B cell (primary cell): Measurements from ENCODE around the gene CAMKK2. TPM values are rescaled to one million over a fixed set of nuclear protein-coding genes. Genes with fewer than 3 reads are reported as not detected.

Source experiments
- ATAC-seq: fragments of 200-7000 bp; cut with Tn5 transposase; one replicate; pipeline ENCODE4 v1.10.0; 2021; ENCODE audit warnings: low read depth, mild to moderate bottlenecking, moderate number of reproducible peaks, moderate library complexity
- CTCF ChIA-PET: fragments of 350-600 bp; sonication (Branson Sonifier 250); formaldehyde crosslinking; loops from one replicate; lab custom pipeline; 2021; ENCODE audit warnings: antibody characterized with exemption, inconsistent platforms; lab: Charles Lee
- POLR2A ChIA-PET: fragments of 350-600 bp; sonication (Branson Sonifier 250); formaldehyde crosslinking; loops from one replicate; lab custom pipeline; 2021; ENCODE audit warnings: antibody characterized with exemption; lab: Charles Lee
- DNase-seq: peaks from one replicate; pipeline ENCODE4 v3.0.0; 2013
- H2AFZ ChIP-seq: 2 replicates; pipeline ENCODE4 v1.6.1; 2012; ENCODE audit warnings: mild to moderate bottlenecking, low read depth, low read length; ENCODE audit not compliant: insufficient read depth, poor library complexity, severe bottlenecking
- H3K27ac ChIP-seq, 2 donors: 1 replicate in 1 of 2; 2 replicates in 1 of 2; pipeline ENCODE4 v1.5.1; 2012 to 2013; ENCODE audit warnings: low read length in 2 of 2, mild to moderate bottlenecking in 2 of 2, moderate library complexity in 1 of 2
- H3K27me3 ChIP-seq, 4 experiments: fragments of 200-600 bp in 1 of 4; sonication (generic) in 1 of 4; replicated peaks in 1 of 4; 1 replicate in 2 of 4; 2 replicates in 2 of 4; pipeline versions ENCODE4 v1.6.1 to v1.7.0; 2013 to 2016; ENCODE audit warnings: low read length in 3 of 4, mild to moderate bottlenecking in 2 of 4, mixed read lengths in 1 of 4, moderate library complexity in 1 of 4; ENCODE audit not compliant: insufficient read depth in 4 of 4, control insufficient read depth in 3 of 4; ENCODE audit errors: control extremely low read depth in 1 of 4
- H3K36me3 ChIP-seq, 2 experiments: replicated peaks in 1 of 2; 1 replicate in 1 of 2; 2 replicates in 1 of 2; pipeline versions ENCODE4 v1.6.1 to v1.7.1; 2013; ENCODE audit warnings: low read length in 1 of 2; ENCODE audit not compliant: insufficient read depth in 2 of 2, control insufficient read depth in 1 of 2; ENCODE audit errors: control extremely low read depth in 1 of 2, extremely low read depth in 1 of 2
- H3K4me1 ChIP-seq, 2 donors: fragments of 200-600 bp in 1 of 2; sonication (generic) in 1 of 2; 1 replicate in 1 of 2; 2 replicates in 1 of 2; pipeline versions ENCODE4 v1.5.1 to v1.6.1; 2013 to 2017; ENCODE audit warnings: low read length in 2 of 2; ENCODE audit not compliant: control insufficient read depth in 2 of 2, insufficient read depth in 2 of 2
- H3K4me2 ChIP-seq: replicated peaks from 2 replicates; pipeline ENCODE3; 2012; ENCODE audit warnings: mild to moderate bottlenecking, low read depth, low read length; ENCODE audit not compliant: poor library complexity, severe bottlenecking
- H3K4me3 ChIP-seq, 5 experiments: fragments of 200-600 bp in 1 of 5; sonication (generic) in 1 of 5; 1 replicate in 3 of 5; 2 replicates in 2 of 5; pipeline versions ENCODE4 v1.5.1 to v1.7.0; 2011 to 2016; ENCODE audit warnings: low read length in 4 of 5, mild to moderate bottlenecking in 4 of 5, low read depth in 2 of 5, control low read depth in 1 of 5, moderate library complexity in 1 of 5; ENCODE audit not compliant: insufficient read depth in 1 of 5; ENCODE audit errors: control extremely low read depth in 1 of 5, extremely low read depth in 1 of 5
- H3K79me2 ChIP-seq: fragments of 200-600 bp; sonication (generic); one replicate; pipeline ENCODE4 v1.6.0; 2016; ENCODE audit warnings: low read length; ENCODE audit not compliant: control insufficient read depth, insufficient read depth
- H3K9ac ChIP-seq: fragments of 200-600 bp; sonication (generic); 2 replicates; pipeline ENCODE4 v1.6.1; 2017; ENCODE audit warnings: mild to moderate bottlenecking, low read length, moderate library complexity
- H3K9me3 ChIP-seq, 3 donors: one replicate each; pipeline versions ENCODE4 v1.6.1 to v1.7.1; 2013; ENCODE audit warnings: low read length in 2 of 3; ENCODE audit not compliant: control insufficient read depth in 2 of 3, insufficient read depth in 1 of 3; ENCODE audit errors: control extremely low read depth in 1 of 3
- H4K20me1 ChIP-seq: 2 replicates; pipeline ENCODE4 v1.6.0; 2012; ENCODE audit warnings: mild to moderate bottlenecking, low read length; ENCODE audit not compliant: insufficient read depth, control insufficient read depth, poor library complexity, severe bottlenecking
- H3K27ac Mint-ChIP-seq: one replicate; pipeline ENCODE4 v1.8.0; 2021; ENCODE audit warnings: mixed read lengths
- H3K27me3 Mint-ChIP-seq: one replicate; pipeline ENCODE4 v1.8.0; 2021; ENCODE audit warnings: mixed read lengths
- H3K4me1 Mint-ChIP-seq: one replicate; pipeline ENCODE4 v1.8.0; 2021; ENCODE audit warnings: mixed read lengths
- H3K4me3 Mint-ChIP-seq: one replicate; pipeline ENCODE4 v1.8.0; 2021; ENCODE audit warnings: mixed read lengths
- H3K9me3 Mint-ChIP-seq: one replicate; pipeline ENCODE4 v1.8.0; 2022; ENCODE audit warnings: mixed read lengths; ENCODE audit not compliant: insufficient read depth
- EZH2 ChIP-seq: IDR thresholded peaks from 2 replicates; pipeline ENCODE4 v1.6.1; 2012; ENCODE audit warnings: borderline replicate concordance, low read depth, mild to moderate bottlenecking, moderate library complexity, low read length; ENCODE audit not compliant: insufficient read depth, poor library complexity, severe bottlenecking
- WGBS: methylation state at CpG from one replicate; pipeline ENCODE4 v1.1.5; 2013; ENCODE audit warnings: missing lambda C conversion rate; ENCODE audit not compliant: insufficient coverage; 5-methylcytosine and 5-hydroxymethylcytosine counted together
- intact Hi-C: fragments of 100-400 bp; cut with micrococcal nuclease; formaldehyde crosslinking; loops from one replicate; pipeline ENCODE4 v1.10.0; 2022
- polyA plus RNA-seq: library from polyadenylated mRNA; depleted of rRNA; stranded (reverse); fragments of >200 nt; gene quantifications from 2 replicates; pipeline ENCODE4 v1.2.3, GENCODE V29; 2012
- total RNA-seq, 2 donors: library from RNA; stranded (reverse); fragments of 120-200 nt in 1 of 2; gene quantifications; 1 replicate in 1 of 2; 2 replicates in 1 of 2; pipeline versions ENCODE4 v1.2.3 to v1.2.4, GENCODE V29; 2013 to 2022
- TF ChIP-seq, protein P1 (sequence below): fragments of 200-600 bp; IDR thresholded peaks from one replicate; pipeline ENCODE4 v1.8.0; 2022; ENCODE audit warnings: antibody characterized with exemption, mild to moderate bottlenecking

CAMKK2 gene
- total and polyA plus RNA-seq, 2 donors (not counting 1 experiment from before 2014, with no cell fraction given): 9.7 to 17.1 TPM

DNA sequence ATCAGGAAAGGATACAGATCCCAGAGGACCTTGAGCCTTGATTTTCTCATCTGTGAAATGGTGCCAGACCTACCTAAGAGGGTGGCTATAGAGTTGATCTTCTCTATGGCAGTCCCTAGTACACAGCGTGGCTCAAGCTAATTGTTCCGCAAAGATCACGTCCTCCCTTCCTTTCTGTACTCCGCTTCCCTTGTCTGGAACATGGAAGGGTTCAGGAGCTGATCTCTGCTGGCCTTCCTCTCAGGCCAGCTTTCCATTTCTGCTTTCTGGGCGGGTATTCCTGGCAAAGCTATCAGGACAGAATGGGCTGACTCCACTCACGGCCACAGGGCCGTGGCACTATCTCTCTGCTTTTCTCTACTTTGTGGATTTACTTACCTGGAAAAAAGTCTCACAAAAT lies 6.5 kb downstream of the CAMKK2 start:
- H3K9ac ChIP-seq: no peak overlapping the region
- H4K20me1 ChIP-seq: no peaks in the 10 kb centered on the region
- no peak overlapping the region for H3K4me3 ChIP-seq
- WGBS: 99% methylated on average over 6 of the region's 7 CpGs
- H3K9me3 ChIP-seq: no peaks in the 10 kb centered on the region
- H3K27ac ChIP-seq: no peak overlapping the region
- H3K9me3 Mint-ChIP-seq: no peaks in the 10 kb centered on the region
- no peak overlapping the region for H3K4me3 Mint-ChIP-seq
- peaks cover 36% of the 10 kb centered on the region for H3K79me2 ChIP-seq
- intact Hi-C loops: no loop called here
- no peaks in the 10 kb centered on the region for H3K36me3 ChIP-seq
- peaks cover 7 to 16% of the 10 kb centered on the region in 2 donors for H3K4me1 ChIP-seq
- peaks cover 22% of the 10 kb centered on the region for H3K4me1 Mint-ChIP-seq
- POLR2A ChIA-PET: no interaction called here
- ATAC-seq: no peak
- H3K27me3 Mint-ChIP-seq: no peaks in the 10 kb centered on the region
- no peak for DNase-seq
- no peak overlapping the region for H3K4me2 ChIP-seq
- H3K27me3 ChIP-seq: no peaks in the 10 kb centered on the region
- H3K27ac Mint-ChIP-seq: no peak overlapping the region
- CTCF ChIA-PET: interaction anchor here (0.7 kb wide), 1 partner anchor 67 kb away, joined by 3 read pairs; no protein-coding TSS in a partner anchor
- TF ChIP-seq, protein P1, sequence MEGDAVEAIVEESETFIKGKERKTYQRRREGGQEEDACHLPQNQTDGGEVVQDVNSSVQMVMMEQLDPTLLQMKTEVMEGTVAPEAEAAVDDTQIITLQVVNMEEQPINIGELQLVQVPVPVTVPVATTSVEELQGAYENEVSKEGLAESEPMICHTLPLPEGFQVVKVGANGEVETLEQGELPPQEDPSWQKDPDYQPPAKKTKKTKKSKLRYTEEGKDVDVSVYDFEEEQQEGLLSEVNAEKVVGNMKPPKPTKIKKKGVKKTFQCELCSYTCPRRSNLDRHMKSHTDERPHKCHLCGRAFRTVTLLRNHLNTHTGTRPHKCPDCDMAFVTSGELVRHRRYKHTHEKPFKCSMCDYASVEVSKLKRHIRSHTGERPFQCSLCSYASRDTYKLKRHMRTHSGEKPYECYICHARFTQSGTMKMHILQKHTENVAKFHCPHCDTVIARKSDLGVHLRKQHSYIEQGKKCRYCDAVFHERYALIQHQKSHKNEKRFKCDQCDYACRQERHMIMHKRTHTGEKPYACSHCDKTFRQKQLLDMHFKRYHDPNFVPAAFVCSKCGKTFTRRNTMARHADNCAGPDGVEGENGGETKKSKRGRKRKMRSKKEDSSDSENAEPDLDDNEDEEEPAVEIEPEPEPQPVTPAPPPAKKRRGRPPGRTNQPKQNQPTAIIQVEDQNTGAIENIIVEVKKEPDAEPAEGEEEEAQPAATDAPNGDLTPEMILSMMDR: no peak
- no peak for TF ChIP-seq EZH2
- H2AFZ ChIP-seq: no peak overlapping the region

DNA sequence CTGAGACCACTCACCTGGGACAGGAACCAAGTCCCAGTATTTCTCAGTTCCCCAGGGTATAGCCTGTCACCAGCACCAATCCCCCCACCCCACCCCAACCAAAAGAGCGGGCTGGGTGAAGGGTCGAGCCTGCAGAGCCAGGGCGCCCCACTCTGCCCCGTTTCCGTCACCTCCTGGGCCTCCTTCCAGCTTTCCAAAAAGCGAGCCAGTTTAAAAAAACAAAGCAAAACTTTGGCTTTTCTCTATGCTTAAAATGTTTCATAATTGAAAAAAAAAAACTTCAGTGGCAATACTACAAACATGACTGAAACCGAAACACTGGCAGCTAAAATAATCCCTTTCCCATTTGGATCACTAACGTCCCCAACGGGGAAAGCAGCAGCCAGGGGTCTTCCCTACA lies 7.5 kb downstream of the CAMKK2 start:
- Histone ChIP-seq H3K4me2 (no peak overlapping the region), H3K27me3 (no peaks in the 10 kb centered on the region), H3K4me1 (peaks cover 7 to 15% of the 10 kb centered on the region in 2 donors), H3K4me3 (no peak overlapping the region), H3K9ac (no peak overlapping the region), H3K79me2 (peaks cover 35% of the 10 kb centered on the region), H4K20me1 (no peaks in the 10 kb centered on the region), H3K27ac (no peak overlapping the region), H3K36me3 (no peaks in the 10 kb centered on the region), H2AFZ (no peak overlapping the region), H3K9me3 (no peaks in the 10 kb centered on the region)
- no peaks in the 10 kb centered on the region for H3K9me3 Mint-ChIP-seq
- no peak overlapping the region for H3K27ac Mint-ChIP-seq
- no peak for TF ChIP-seq EZH2
- TF ChIP-seq, protein P1: no peak
- ChIA-PET POLR2A (interaction anchor here (0.6 kb wide), 1 partner anchor 12 kb away, joined by 3 read pairs; no protein-coding TSS in a partner anchor), CTCF (interaction anchor here (0.6 to 1.1 kb wide), 2 partner anchors 8 to 59 kb away, joined by 3 read pairs; no protein-coding TSS in a partner anchor)
- no peak for DNase-seq
- 68% methylated on average over 5 of the region's 9 CpGs for WGBS
- peaks cover 22% of the 10 kb centered on the region for H3K4me1 Mint-ChIP-seq
- no peak for ATAC-seq
- H3K27me3 Mint-ChIP-seq: no peaks in the 10 kb centered on the region
- no peak overlapping the region for H3K4me3 Mint-ChIP-seq
- intact Hi-C loops: no loop called here
